Mesodermal cell (in vitro differentiated cells): Measurements from ENCODE around the gene MYOD1.

Experiments used
- H3K27ac ChIP-seq: 2 replicates; pipeline ENCODE4 v1.7.0; 2013; ENCODE audit warnings: mild to moderate bottlenecking, low read depth, low read length, moderate library complexity; ENCODE audit not compliant: severe bottlenecking
- H3K36me3 ChIP-seq: 2 replicates; pipeline ENCODE4 v1.7.1; 2013; ENCODE audit warnings: mild to moderate bottlenecking, low read length, moderate library complexity; ENCODE audit not compliant: control insufficient read depth, insufficient read depth
- H3K4me1 ChIP-seq: one replicate; pipeline ENCODE4 v1.7.1; 2013; ENCODE audit warnings: mild to moderate bottlenecking, low read length; ENCODE audit not compliant: insufficient read depth, control insufficient read depth, poor library complexity, severe bottlenecking
- H3K4me3 ChIP-seq: 2 replicates; pipeline ENCODE4 v1.7.0; 2013; ENCODE audit warnings: low read length, control low read depth, mild to moderate bottlenecking; ENCODE audit not compliant: insufficient read depth, poor library complexity, severe bottlenecking; ENCODE audit errors: extremely low read depth
- H3K9me3 ChIP-seq: 2 replicates; pipeline ENCODE4 v1.7.1; 2013; ENCODE audit warnings: mild to moderate bottlenecking, low read length, moderate library complexity; ENCODE audit not compliant: control insufficient read depth
- WGBS, 2 experiments: methylation state at CpG; one replicate each; pipeline ENCODE4 v1.1.5; 2013; ENCODE audit warnings: missing lambda C conversion rate in 2 of 2; ENCODE audit not compliant: insufficient coverage in 2 of 2; 5-methylcytosine and 5-hydroxymethylcytosine counted together

Gene MYOD1

GRCh38 chr11:17745023-17745772 is 25.8 kb downstream of the MYOD1 start:
- Histone ChIP-seq H3K4me1 (peaks cover 14% of the 10 kb centered on the region), H3K9me3 (no peaks in the 10 kb centered on the region), H3K27ac (no peak overlapping the region), H3K36me3 (no peaks in the 10 kb centered on the region), H3K4me3 (no peak overlapping the region)
- 82 to 89% methylated on average over 17 to 18 of the region's 20 CpGs for WGBS, 2 experiments

GRCh38 chr11:17746096-17746495 is 26.7 kb downstream of the MYOD1 start:
- WGBS, 2 experiments, result 88 to 92% methylated on average over 7 to 9 of the region's 11 CpGs
- Histone ChIP-seq H3K36me3 (no peaks in the 10 kb centered on the region), H3K4me3 (no peak overlapping the region), H3K4me1 (peaks cover 14% of the 10 kb centered on the region), H3K9me3 (no peaks in the 10 kb centered on the region), H3K27ac (no peak overlapping the region)

- Histone ChIP-seq H3K4me3 (no peak overlapping the region), H3K27ac (no peak overlapping the region), H3K9me3 (no peaks in the 10 kb centered on the region), H3K4me1 (peaks cover 14% of the 10 kb centered on the region), H3K36me3 (no peaks in the 10 kb centered on the region)
- 83 to 86% methylated on average over 15 to 17 of the region's 19 CpGs for WGBS, 2 experiments
These were observed 28.0 kb downstream of the MYOD1 start for GRCh38 chr11:17747131-17747955.

GRCh38 chr11:17748044-17748443 is 28.7 kb downstream of the MYOD1 start:
- Histone ChIP-seq H3K27ac (no peak overlapping the region), H3K9me3 (no peaks in the 10 kb centered on the region)
- 85 to 86% methylated on average over 5 to 8 of the region's 8 CpGs for WGBS, 2 experiments

GRCh38 chr11:17748761-17749721 is 29.7 kb downstream of the MYOD1 start:
- no peak overlapping the region for H3K4me3 ChIP-seq
- 86 to 88% methylated on average over 16 to 18 of the region's 19 CpGs for WGBS, 2 experiments
- no peaks in the 10 kb centered on the region for H3K36me3 ChIP-seq
- H3K27ac ChIP-seq, result no peak overlapping the region
- no peaks in the 10 kb centered on the region for H3K9me3 ChIP-seq
- peaks cover 9% of the 10 kb centered on the region for H3K4me1 ChIP-seq

More at GRCh38 chr11:17748044-17748443, 28.7 kb downstream of the MYOD1 start:
- peaks cover 14% of the 10 kb centered on the region for H3K4me1 ChIP-seq
- no peaks in the 10 kb centered on the region for H3K36me3 ChIP-seq
- no peak overlapping the region for H3K4me3 ChIP-seq

- Histone ChIP-seq H3K4me1 (no peaks in the 10 kb centered on the region), H3K4me3 (no peak overlapping the region), H3K27ac (no peak overlapping the region), H3K9me3 (no peaks in the 10 kb centered on the region), H3K36me3 (no peaks in the 10 kb centered on the region)
- 74 to 79% methylated on average over 13 of the region's 13 CpGs for WGBS, 2 experiments
These were observed 30.8 kb downstream of the MYOD1 start for GRCh38 chr11:17750013-17750800.

GRCh38 chr11:17750801-17751165 is 31.4 kb downstream of the MYOD1 start:
- H3K27ac ChIP-seq, result no peak overlapping the region
- no peak overlapping the region for H3K4me3 ChIP-seq
- H3K9me3 ChIP-seq, result no peaks in the 10 kb centered on the region
- no peaks in the 10 kb centered on the region for H3K36me3 ChIP-seq
- no peaks in the 10 kb centered on the region for H3K4me1 ChIP-seq
- WGBS, 2 experiments, result 85 to 89% methylated on average over 2 of the region's 2 CpGs

GRCh38 chr11:17751558-17751957 is 32.2 kb downstream of the MYOD1 start:
- Histone ChIP-seq H3K36me3 (no peaks in the 10 kb centered on the region), H3K4me1 (no peaks in the 10 kb centered on the region), H3K27ac (no peak overlapping the region), H3K4me3 (no peak overlapping the region), H3K9me3 (no peaks in the 10 kb centered on the region)
- WGBS, 2 experiments, result 80 to 90% methylated on average over 1 to 2 of the region's 2 CpGs

GRCh38 chr11:17752144-17752543 is 32.8 kb downstream of the MYOD1 start:
- H3K9me3 ChIP-seq, result no peaks in the 10 kb centered on the region
- no peaks in the 10 kb centered on the region for H3K4me1 ChIP-seq
- H3K4me3 ChIP-seq, result no peak overlapping the region
- WGBS, 2 experiments, result 90% methylated on average over 6 of the region's 7 CpGs
- no peak overlapping the region for H3K27ac ChIP-seq
- no peaks in the 10 kb centered on the region for H3K36me3 ChIP-seq

- Histone ChIP-seq H3K36me3 (no peaks in the 10 kb centered on the region), H3K4me1 (no peaks in the 10 kb centered on the region), H3K4me3 (no peak overlapping the region), H3K27ac (no peak overlapping the region), H3K9me3 (no peaks in the 10 kb centered on the region)
- WGBS, 2 experiments, result 78 to 84% methylated on average over 5 of the region's 5 CpGs
These were observed 33.8 kb downstream of the MYOD1 start for GRCh38 chr11:17753153-17753552.
